ENCODE data around the gene PRIM2.
"Not testable (repeated sequence)": the region's sequence is repeated elsewhere in the genome, so short reads cannot be mapped to it uniquely, and the experiment has no call there.

PRIM2 gene

DNA sequence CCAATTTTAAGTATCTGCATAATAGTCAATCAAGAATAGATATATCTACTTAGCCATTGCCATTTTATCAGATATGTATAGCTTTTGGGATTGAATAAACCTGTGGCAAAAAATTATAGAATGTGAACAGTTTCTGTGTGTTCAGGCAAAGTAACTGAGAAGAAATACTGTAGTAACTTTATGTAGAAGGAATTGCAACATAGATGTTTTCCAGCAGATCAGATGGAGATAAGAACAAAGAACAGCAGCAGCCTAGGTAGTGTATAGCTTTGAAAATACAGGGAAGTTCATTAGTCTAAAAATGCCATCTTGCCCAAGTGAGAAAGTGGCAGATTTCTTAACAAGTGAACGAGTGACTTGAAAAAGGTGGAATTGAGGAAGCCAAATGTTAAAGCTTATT, 197.7 kb downstream of the PRIM2 start:
- DNase-seq, result not testable (repeated sequence)

DNA sequence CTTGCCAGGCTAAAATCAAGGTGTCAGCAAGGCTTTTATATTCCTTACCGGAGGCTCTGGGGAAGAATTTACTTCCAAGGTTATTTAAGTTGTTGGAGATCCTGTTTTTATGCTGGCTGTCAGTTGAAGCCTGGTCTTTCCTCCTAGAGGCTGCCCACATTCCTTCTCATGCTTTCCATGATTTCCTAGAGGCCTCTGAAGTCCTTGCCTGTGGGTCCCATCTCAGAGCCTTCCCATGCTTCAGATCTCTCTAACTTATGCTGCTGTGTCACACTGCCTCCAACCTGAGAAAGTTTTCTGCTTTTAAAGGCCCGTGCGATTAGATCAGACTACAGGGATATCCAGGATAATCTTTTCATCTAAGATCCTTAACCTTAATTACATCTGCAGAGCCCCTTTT, 198.4 kb downstream of the PRIM2 start:
- DNase-seq, result not testable (repeated sequence)

- not testable (repeated sequence) for DNase-seq
These were observed 199.3 kb downstream of the PRIM2 start for GRCh38 chr6:57516776-57517175.

DNA sequence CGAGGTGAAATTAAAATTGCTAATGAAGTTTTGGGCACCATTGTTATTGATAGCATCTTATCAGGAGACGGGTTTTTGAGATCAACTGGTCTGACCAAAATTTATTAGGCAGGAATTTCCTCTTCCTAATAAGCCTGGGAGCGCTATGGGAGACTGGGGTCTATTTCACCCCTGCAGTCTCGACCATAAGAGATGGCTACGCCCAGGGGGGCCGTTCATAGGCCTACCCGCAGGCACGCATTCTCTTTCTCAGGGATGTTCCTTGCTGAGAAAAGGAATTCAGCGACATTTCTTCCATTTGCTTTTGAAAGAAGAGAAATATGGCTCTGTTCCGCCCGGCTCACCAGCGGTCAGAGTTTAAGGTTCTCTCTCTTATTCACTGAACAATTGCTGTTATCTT, 201.8 kb downstream of the PRIM2 start:
- DNase-seq, result not testable (repeated sequence)

- not testable (repeated sequence) for DNase-seq
These were observed 203.7 kb downstream of the PRIM2 start for GRCh38 chr6:57521085-57521484.

GRCh38 chr6:57523221-57523620, 205.8 kb downstream of the PRIM2 start:
- DNase-seq, result not testable (repeated sequence)

DNA sequence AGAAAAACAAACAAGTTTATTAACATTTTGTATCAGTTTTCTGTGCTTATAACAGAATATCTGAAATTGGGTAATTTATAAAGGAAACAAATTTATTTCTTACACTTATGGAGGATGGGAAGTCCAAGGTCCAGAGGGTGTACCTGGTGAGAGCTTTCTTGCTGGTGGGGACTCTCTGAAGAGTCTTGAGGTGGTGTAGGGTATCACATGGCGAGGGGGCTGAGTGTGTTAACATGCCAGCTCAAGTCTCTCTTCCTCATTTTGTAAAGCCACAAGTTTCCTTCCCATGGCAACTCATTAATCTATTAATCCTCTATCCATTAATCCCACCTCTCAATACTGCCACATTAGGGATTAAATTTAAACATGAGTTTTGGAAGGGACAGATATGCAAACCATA, 212.3 kb downstream of the PRIM2 start:
- not testable (repeated sequence) for DNase-seq

DNA sequence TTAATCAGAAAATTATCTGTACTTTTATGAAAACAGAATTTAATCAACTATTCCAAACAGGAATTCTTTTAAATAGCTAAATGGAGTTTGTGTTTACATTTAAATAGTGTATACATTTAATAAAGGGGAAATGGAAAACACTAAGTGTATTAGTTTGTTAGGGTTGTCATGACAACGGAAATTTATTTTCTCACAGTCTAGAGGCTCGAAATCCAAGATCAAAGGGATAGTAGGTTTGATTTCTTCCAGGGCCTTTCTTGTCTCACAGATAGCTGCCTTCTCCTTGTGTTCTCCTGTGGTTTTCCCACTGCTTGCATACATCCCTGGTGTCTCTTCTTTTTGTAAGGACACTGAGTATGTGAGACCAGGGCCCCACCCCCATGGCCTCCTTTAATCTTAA, 215.2 kb downstream of the PRIM2 start:
- DNase-seq, result not testable (repeated sequence)

DNA sequence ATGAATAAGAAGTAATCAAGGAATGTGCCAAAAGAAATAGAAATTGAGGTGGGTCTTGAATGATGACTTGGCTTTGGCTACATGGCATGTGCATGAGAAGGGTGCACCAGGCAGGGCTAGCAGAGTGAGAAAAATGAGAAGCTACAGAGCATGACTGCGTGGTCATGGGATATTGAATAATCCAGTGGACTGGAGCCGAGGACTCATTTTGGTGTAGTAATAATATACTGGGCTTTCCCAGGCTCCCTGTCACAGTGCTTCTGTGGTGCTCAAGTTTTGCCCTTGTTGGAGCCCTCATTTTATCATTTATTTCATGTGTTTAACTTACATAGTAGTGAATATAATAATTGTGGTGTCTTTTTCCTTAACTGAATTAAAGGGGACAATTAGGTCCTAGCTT, 217.7 kb downstream of the PRIM2 start:
- DNase-seq, result not testable (repeated sequence)

GRCh38 chr6:57535994-57536393, 218.6 kb downstream of the PRIM2 start:
- DNase-seq, result not testable (repeated sequence)

DNA sequence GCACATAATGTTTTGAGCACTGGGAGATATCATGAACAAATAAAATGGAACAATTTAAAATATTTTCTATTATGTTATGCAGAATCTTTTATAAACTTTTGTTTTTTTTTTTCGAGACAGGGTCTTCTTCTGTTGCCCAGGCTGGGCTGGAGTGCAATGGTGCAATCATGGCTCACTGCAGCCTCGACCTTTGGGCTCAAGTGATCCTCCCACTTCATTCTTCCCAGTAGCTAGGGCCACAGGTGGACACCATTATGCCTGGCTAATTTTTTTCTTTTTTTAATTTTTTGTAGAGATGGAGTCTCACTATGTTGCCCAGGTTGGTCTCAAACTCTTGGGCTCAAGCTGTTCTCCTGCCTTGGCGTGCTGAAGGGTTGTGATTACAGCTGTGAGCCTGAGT, 220.5 kb downstream of the PRIM2 start:
- DNase-seq, result not testable (repeated sequence)

GRCh38 chr6:57551961-57552360, 234.5 kb downstream of the PRIM2 start:
- DNase-seq, result not testable (repeated sequence)

GRCh38 chr6:57557855-57558254, 240.4 kb downstream of the PRIM2 start:
- not testable (repeated sequence) for DNase-seq

DNA sequence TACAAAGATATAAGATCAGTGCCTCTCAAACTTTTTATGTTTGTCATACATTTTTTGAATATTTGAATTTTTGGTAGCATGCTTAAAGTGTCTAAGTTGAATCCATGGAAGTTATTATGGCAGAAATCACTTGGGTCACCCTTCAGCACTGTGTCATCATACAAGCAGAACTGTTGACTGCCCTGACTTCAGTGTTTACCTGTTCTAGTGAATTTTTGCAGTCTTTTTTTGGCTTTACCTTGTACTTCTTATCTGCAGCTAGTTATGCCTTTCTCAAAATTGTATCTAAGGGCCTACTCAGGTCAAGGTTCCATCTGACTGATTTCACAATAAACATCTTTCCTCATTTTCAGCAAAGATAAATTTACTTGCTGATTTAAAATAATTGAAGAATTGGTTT, 241.7 kb downstream of the PRIM2 start:
- not testable (repeated sequence) for DNase-seq

GRCh38 chr6:57562233-57562632, 244.8 kb downstream of the PRIM2 start:
- DNase-seq, result not testable (repeated sequence)

- DNase-seq, result not testable (repeated sequence)
These were observed 254.7 kb downstream of the PRIM2 start for GRCh38 chr6:57572119-57572518.

- DNase-seq, result not testable (repeated sequence)
These were observed 255.4 kb downstream of the PRIM2 start for GRCh38 chr6:57572844-57573243.

GRCh38 chr6:57577023-57577422, 259.6 kb downstream of the PRIM2 start:
- DNase-seq, result not testable (repeated sequence)

GRCh38 chr6:57579489-57579888, 262.1 kb downstream of the PRIM2 start:
- DNase-seq, result not testable (repeated sequence)

DNA sequence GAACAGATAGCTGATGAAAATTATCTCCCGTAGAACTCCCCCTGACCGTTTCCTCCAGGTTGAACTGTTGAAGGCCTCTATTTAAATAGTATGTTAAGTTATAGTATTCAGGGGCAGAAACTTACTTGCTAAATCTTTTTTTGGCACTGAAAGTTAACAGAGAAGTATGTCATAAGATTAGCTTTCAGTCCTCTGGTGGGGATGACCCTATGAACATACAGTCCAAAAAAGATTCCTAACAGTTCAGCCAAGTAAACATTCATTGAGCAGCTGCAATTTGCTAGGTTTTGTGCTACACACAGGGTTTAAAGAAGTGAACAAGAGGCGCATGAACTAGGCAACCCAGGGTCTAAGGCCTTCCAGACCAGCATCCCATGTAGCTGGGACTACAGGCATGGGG, 264.2 kb downstream of the PRIM2 start:
- not testable (repeated sequence) for DNase-seq

DNA sequence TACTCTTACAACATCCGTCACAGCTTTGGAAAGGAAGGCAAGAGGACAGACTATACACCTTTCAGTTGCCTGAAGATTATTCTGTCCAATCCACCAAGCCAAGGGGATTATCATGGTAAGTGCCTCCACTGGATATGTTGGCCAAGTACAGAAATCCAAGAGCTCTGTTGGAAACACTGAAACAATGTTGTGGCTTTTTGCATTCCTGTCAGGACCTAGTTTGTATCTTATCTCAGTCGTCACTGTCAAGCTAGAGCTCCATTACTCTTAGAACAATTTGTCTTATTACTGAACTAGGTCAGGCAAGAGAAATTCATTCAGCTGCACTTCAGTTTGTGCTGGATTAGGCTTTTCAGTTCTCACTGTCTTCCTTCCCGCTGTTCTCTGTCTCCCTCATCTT, 283.7 kb downstream of the PRIM2 start:
- not testable (repeated sequence) for DNase-seq

GRCh38 chr6:57605303-57605702, 287.9 kb downstream of the PRIM2 start:
- DNase-seq, result not testable (repeated sequence)

- not testable (repeated sequence) for DNase-seq
These were observed 288.9 kb downstream of the PRIM2 start for GRCh38 chr6:57606331-57606730.

DNA sequence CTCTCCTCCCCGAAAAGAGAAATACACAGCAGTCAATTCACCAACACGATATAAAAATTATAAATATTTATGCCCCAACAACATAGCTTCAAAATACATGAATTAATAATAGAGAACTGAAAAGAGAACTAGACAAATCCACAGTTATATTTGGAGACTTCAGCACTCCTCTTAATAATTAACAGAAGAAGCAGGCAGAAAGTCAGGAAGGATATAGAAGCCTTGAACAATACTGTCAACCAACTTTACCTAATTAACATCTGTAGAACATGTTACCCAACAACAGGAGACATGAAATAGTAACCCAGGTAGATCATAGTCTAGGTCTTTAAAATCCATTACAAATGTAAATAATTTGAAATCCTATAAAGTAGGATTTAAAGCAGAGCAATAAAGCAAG, 293.2 kb downstream of the PRIM2 start:
- DNase-seq, result not testable (repeated sequence)

- DNase-seq, result not testable (repeated sequence)
These were observed 301.5 kb downstream of the PRIM2 start for GRCh38 chr6:57618959-57619358.

GRCh38 chr6:57631773-57632172, 314.3 kb downstream of the PRIM2 start:
- DNase-seq, result not testable (repeated sequence)
